Measurements from ENCODE around the gene FAM222B.

The FAM222B gene

DNA sequence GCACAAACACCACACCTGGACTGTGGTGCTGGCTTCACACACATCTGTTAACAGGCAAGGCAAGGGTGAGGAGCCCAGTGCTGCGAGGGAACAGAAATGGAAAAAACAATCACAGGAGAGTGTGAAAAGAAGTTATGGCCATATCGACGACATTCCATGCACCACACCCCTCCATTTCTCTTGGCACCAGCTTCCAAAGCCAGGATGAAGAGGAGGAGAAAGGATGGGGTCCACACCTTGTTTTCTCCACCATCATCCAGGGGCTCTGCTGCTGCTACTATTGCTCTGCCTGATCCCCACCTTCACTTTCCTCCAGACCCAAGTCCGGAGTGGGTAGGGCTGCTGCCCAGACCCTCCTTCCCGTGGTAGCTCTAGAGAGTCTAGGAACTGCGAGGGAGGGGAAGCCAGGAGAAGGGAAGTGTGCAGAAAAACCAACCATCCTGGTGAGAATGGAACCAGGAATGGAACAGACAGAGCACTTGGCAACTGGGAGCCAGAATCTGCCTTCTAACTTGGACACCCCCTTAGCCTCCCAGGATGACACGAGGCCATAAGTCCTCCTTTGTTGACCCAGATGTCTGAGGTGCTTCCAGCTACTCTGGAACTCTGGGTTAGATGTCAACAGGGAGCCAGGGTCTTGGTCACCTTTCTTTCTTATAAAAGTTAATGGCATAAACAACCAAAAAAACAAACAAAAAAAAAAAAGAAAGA is 129.7 kb downstream of the FAM222B start:
- no peak for DNase-seq (ENCODE audit: low read depth in 2 of 2)

DNA sequence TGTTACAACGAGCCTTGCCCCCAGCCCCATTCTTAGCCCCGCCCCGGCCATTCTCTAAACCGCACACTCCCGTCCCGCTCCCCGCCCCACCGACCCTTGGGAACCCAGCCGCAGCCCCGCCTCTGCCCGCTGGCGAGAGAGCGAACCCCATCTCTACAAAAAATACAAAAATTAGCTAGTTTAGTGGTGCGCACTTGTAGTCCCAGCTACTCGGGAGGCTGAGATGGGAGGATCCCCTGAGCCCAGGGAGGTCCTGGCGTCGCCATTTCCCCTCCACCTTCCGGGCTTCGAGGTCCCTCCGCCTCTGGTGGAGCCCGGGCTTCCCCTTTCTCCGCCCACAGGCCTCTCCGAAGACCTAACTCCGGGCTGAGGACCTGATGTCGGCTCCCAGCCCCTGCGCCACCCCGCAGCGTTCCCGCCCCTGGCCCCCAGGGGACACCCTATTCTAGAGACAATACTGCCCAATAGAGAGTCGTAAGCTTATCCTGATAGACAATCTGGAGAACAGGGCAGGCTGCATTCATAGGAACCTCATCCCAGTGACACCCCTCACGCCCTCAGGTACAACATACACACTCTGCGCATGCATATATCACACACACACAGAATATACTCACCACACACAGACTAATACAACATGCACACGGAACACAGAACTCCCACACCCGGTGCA is 130.4 kb downstream of the FAM222B start:
- peak in 1 of 2 donors; percentile 31 for DNase-seq (ENCODE audit: low read depth in 2 of 2)

DNA sequence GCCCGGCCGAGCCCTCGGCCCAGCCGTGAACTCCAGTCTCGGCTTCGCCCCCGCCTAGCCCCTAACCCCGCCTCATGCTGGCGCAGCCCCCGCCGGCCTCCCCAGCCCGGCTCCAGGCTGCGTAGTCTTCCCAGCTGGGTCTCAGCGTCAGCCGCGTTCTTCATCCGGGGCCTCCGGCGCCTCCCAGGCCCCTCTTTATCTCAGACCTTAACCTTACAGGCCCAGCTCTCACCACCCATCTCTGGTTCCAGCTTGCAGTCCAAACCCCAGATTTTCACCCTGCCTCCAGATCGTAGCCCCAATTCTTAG is 130.9 kb downstream of the FAM222B start, which contains the start of gene PROCA1:
PROCA1 (minus strand) TSS at position 166 of the 309 bp plus-strand sequence. CDS start 228 bp downstream, outside the sequence.
- no peak for DNase-seq (ENCODE audit: low read depth in 2 of 2)

DNA sequence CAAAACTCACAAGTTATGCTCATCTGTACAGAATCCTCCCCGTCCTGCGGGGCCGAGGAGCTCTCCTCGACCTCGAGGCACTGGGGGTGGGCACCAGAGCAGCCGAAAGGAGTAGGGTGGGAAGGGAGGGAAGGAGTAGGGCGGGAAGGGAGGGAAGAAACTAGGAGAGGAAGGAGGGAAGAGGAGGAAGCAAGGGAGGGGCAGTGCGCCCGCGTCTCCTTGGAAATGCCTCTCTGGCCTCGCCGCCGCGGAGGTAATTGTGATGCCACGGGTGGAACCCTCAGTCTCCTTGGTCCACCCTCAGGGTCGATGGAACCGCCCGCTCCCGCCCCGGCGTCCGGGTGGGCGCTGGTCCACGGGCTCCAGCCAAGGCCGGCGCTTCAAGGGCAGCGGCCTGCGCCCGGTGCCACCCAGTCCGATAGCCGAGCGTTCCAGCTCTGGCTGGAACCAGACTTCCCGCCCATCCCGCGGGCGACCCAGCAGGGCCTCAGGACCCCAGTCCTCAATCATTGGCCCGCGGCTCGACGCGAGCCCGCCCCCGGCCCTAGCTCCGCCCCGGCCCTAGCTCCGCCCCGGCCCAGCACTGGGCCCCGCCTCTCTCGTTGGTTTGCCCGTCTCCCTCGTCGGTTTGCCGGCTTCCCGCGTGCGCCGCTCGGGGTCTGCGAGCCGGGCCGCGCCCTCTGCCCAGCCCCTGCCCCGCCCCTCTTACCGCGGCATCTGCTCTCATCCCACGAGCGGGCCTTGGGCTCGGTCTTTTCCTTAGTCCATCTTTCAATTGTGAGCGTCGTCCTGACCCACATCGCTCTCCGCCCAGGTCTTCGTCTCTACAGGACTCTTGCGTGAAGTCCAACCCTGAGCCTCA is 131.5 kb downstream of the FAM222B start:
- peak; percentile 74 to 75 for DNase-seq (ENCODE audit: low read depth in 2 of 2)

DNA sequence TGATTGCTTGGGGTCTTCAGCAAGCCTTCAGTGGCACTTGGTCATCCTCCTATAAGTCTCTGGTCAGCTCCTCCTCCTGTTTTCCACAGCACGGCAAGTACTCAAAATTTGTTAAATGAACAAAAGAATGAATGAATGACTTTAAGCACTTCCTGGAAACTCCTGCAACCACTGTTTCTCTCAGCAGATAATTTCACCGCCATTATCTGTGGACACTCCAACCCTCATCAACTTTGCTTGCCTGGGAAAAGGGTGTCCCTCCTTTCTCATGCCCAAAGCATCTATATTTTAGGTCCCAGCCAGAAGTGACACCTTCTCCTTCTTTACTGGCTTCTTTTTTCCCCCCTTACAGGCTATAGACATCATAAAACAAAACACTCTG is 135.3 kb downstream of the FAM222B start:
- DNase-seq (ENCODE audit: low read depth in 2 of 2) = no peak

DNA sequence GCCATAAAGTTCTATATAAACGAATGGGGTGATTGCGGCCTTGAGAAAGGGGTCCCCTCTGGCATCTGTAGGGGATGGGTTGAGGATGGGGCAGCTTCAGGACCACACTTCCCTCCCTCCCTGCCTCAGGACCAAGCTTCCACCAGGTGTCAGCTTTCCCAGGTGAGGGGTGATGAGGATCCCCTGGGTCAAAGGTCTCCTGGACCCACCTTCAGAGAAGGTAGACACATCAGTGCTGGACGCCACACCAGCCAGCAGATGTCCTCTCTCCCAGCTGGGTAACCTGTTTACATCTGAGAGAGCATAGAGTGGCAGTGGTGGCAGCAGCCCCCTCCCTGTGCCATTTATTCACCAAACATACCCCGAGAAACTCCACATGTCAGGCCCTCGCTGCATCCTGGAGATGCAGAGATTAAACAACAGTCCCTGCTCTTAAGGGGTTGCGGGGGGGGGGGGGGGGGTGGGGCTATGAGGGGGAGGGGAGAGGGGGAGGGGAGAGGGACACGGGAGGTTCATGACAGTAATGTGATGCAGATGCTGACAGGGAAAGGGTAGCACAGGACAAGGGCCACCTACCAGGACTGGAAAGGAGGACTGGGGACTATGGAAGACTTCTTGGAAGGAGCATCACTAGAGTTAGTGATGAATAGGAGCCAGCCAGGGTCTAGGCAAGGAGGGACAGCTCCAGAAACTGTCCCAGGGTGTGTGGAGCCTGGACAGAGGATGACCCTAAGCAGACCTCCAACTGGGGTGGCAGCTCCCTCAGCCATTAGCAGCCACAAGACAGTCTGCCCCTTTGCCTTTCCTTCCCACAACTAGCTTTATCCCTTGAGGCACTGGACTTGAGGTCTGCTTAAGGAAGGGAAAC is 135.9 kb downstream of the FAM222B start:
- no peak for DNase-seq (ENCODE audit: low read depth in 2 of 2)

All from stimulated activated CD8-positive, alpha-beta memory T cell treated with anti-CD3 and anti-CD28 coated beads, Interleukin-15, amount 100 ng/mL, for 4 hours (primary cell).